IMR-90 (cell line): ENCODE results near the gene ZBED4. TPM values are rescaled to one million over a fixed set of nuclear protein-coding genes. Genes with fewer than 3 reads are reported as not detected.
A peak's percentile ranks its signal among the peaks of the same experiment; 100 is the strongest.

Experiments
- ATAC-seq: fragments of 200-7000 bp; cut with Tn5 transposase; 2 replicates; pipeline ENCODE4 v1.9.1; 2020; ENCODE audit warnings: low read depth, mild to moderate bottlenecking, moderate library complexity
- BruUV-seq: library from RNA; stranded (reverse); fragments of 400-500 nt; replicated peaks from 2 replicates; lab custom pipeline; 2021; lab: Mats Ljungman, UMichigan
- CTCF ChIA-PET: fragments of 300-600 bp; formaldehyde crosslinking; extraction: SDS; loops from one replicate; lab custom pipeline; 2021; ENCODE audit warnings: antibody characterized with exemption; lab: Yijun Ruan, JAX
- POLR2A ChIA-PET: fragments of 300-600 bp; sonication (Branson Sonifier 250); formaldehyde crosslinking; loops from one replicate; lab custom pipeline; 2022; ENCODE audit warnings: antibody characterized with exemption; ENCODE audit not compliant: unreplicated experiment; lab: Charles Lee
- DNase-seq: peaks from one replicate; pipeline ENCODE4 v3.0.0; 2013
- H2AFZ ChIP-seq: replicated peaks from 2 replicates; pipeline ENCODE3; 2013; ENCODE audit warnings: low read length, mild to moderate bottlenecking; ENCODE audit not compliant: poor library complexity
- H2AK5ac ChIP-seq: 2 replicates; pipeline ENCODE4 v1.6.1; 2013; ENCODE audit warnings: low read depth, low read length, inconsistent platforms
- H2AK9ac ChIP-seq: replicated peaks from 2 replicates; pipeline ENCODE3; 2013; ENCODE audit warnings: mild to moderate bottlenecking, low read depth, low read length, moderate library complexity; ENCODE audit not compliant: poor library complexity
- H2BK120ac ChIP-seq: 2 replicates; pipeline ENCODE4 v1.6.1; 2013; ENCODE audit warnings: low read depth, low read length, inconsistent platforms
- H2BK15ac ChIP-seq: 3 replicates; pipeline ENCODE4 v1.6.1; 2013; ENCODE audit warnings: low read depth, low read length, inconsistent platforms
- H2BK20ac ChIP-seq: 2 replicates; pipeline ENCODE4 v1.6.1; 2013; ENCODE audit warnings: low read depth, mild to moderate bottlenecking, inconsistent platforms, low read length, moderate library complexity
- H2BK5ac ChIP-seq: 2 replicates; pipeline ENCODE4 v1.6.1; 2013; ENCODE audit warnings: mild to moderate bottlenecking, low read depth, low read length, inconsistent platforms; ENCODE audit not compliant: poor library complexity, severe bottlenecking
- H3K14ac ChIP-seq: replicated peaks from 2 replicates; pipeline ENCODE4 v1.6.1; 2013; ENCODE audit warnings: low read depth, low read length, inconsistent platforms
- H3K18ac ChIP-seq: 2 replicates; pipeline ENCODE4 v1.6.1; 2013; ENCODE audit warnings: low read depth, low read length, control low read depth
- H3K23ac ChIP-seq: 2 replicates; pipeline ENCODE4 v1.6.1; 2013; ENCODE audit warnings: low read depth, low read length, inconsistent platforms
- H3K27ac ChIP-seq: 2 replicates; pipeline ENCODE4 v1.5.1; 2013; ENCODE audit warnings: mild to moderate bottlenecking, control low read depth, low read length; ENCODE audit not compliant: insufficient read depth
- H3K27me3 ChIP-seq: 2 replicates; pipeline ENCODE4 v1.6.1; 2013; ENCODE audit warnings: low read length; ENCODE audit not compliant: control insufficient read depth, insufficient read depth
- H3K36me3 ChIP-seq: 2 replicates; pipeline ENCODE4 v1.6.1; 2013; ENCODE audit warnings: low read length, mixed read lengths; ENCODE audit not compliant: control insufficient read depth, insufficient read depth
- H3K4ac ChIP-seq: 2 replicates; pipeline ENCODE4 v1.6.1; 2013; ENCODE audit warnings: low read depth, low read length, inconsistent platforms
- H3K4me1 ChIP-seq: 2 replicates; pipeline ENCODE4 v1.6.1; 2013; ENCODE audit warnings: low read length, mixed read lengths; ENCODE audit not compliant: control insufficient read depth, insufficient read depth
- H3K4me2 ChIP-seq: 2 replicates; pipeline ENCODE4 v1.6.1; 2013; ENCODE audit warnings: low read depth, mild to moderate bottlenecking, control low read depth, low read length, moderate library complexity
- H3K4me3 ChIP-seq: 2 replicates; pipeline ENCODE4 v1.5.1; 2013; ENCODE audit warnings: low read depth, mild to moderate bottlenecking, control low read depth, low read length, moderate library complexity; ENCODE audit not compliant: insufficient read depth
- H3K56ac ChIP-seq: 2 replicates; pipeline ENCODE4 v1.6.1; 2013; ENCODE audit warnings: low read length, inconsistent platforms; ENCODE audit not compliant: insufficient read depth; ENCODE audit errors: extremely low read depth
- H3K79me1 ChIP-seq, 2 experiments: 2 replicates each; pipeline ENCODE4 v1.6.1; 2013; ENCODE audit warnings: low read length in 2 of 2, inconsistent platforms in 1 of 2, low read depth in 1 of 2
- H3K9ac ChIP-seq: 2 replicates; pipeline ENCODE4 v1.6.1; 2013; ENCODE audit warnings: low read depth, low read length, control low read depth
- H3K9me1 ChIP-seq: 2 replicates; pipeline ENCODE4 v1.6.1; 2013; ENCODE audit warnings: low read length, inconsistent platforms; ENCODE audit not compliant: insufficient read depth
- H3K9me3 ChIP-seq: 2 replicates; pipeline ENCODE4 v1.6.1; 2013; ENCODE audit warnings: low read length; ENCODE audit not compliant: control insufficient read depth, insufficient read depth
- H4K20me1 ChIP-seq: 2 replicates; pipeline ENCODE4 v1.6.1; 2013; ENCODE audit warnings: low read length, inconsistent platforms; ENCODE audit not compliant: insufficient read depth
- H4K5ac ChIP-seq: 2 replicates; pipeline ENCODE4 v1.6.1; 2013; ENCODE audit warnings: mild to moderate bottlenecking, low read depth, low read length, control low read depth
- H4K8ac ChIP-seq, 2 experiments: 2 replicates each; pipeline ENCODE4 v1.6.1; 2013; ENCODE audit warnings: low read depth in 2 of 2, low read length in 2 of 2, control low read depth in 1 of 2, inconsistent platforms in 1 of 2
- H4K91ac ChIP-seq: 2 replicates; pipeline ENCODE4 v1.6.1; 2013; ENCODE audit warnings: low read depth, low read length, inconsistent platforms; ENCODE audit not compliant: insufficient read depth
- BHLHE40 ChIP-seq: fragments of 150-350 bp; IDR thresholded peaks from 2 replicates; pipeline ENCODE4 v1.6.1; 2016; ENCODE audit warnings: mild to moderate bottlenecking, low read depth, low read length
- MAZ ChIP-seq: IDR thresholded peaks from 2 replicates; pipeline ENCODE4 v1.6.1; 2012; ENCODE audit warnings: low read depth, mild to moderate bottlenecking, low read length, improper control_type of control experiment, moderate library complexity, borderline replicate concordance
- POLR2A ChIP-seq: IDR thresholded peaks from 2 replicates; pipeline ENCODE4 v1.6.1; 2012; ENCODE audit warnings: mild to moderate bottlenecking, low read depth, low read length
- RCOR1 ChIP-seq: IDR thresholded peaks from 2 replicates; pipeline ENCODE4 v1.6.1; 2012; ENCODE audit warnings: mild to moderate bottlenecking, low read length, improper control_type of control experiment; ENCODE audit not compliant: insufficient replicate concordance
- WGBS, 2 experiments: methylation state at CpG; one replicate each; pipeline versions ENCODE4 v1.1.5 to v1.1.7; 2013; ENCODE audit warnings: missing lambda C conversion rate in 2 of 2; ENCODE audit not compliant: insufficient read length in 1 of 2; ENCODE audit errors: extremely low coverage in 2 of 2; 5-methylcytosine and 5-hydroxymethylcytosine counted together
- dilution Hi-C: fragments of 300-500 bp; cut with HindIII; formaldehyde crosslinking; loops from one replicate; pipeline ENCODE4 v1.14.3; 2018; ENCODE audit warnings: low sequenced_read_pairs; ENCODE audit not compliant: unreplicated experiment
- in situ Hi-C: fragments of 300-500 bp; cut with MboI; formaldehyde crosslinking; loops from 3 replicates; pipeline ENCODE4 v1.14.3; 2019; ENCODE audit warnings: low sequenced_read_pairs, inconsistent platforms, mixed read lengths
- intact Hi-C: fragments of 100-400 bp; cut with micrococcal nuclease; formaldehyde crosslinking; loops from 2 replicates; pipeline ENCODE4 v1.10.0; 2022
- polyA plus RNA-seq, 3 experiments: library from polyadenylated mRNA; depleted of rRNA; stranded (reverse); fragments of >200 nt; gene quantifications; 2 replicates each; pipeline ENCODE4 v1.2.3, GENCODE V29; 2012; ENCODE audit warnings: low replicate concordance in 1 of 3
- total RNA-seq: library from RNA; depleted of rRNA; stranded (reverse); fragments of >200 nt; gene quantifications from 2 replicates; pipeline ENCODE4 v1.2.3, GENCODE V29; 2012

The ZBED4 gene
- total and polyA plus RNA-seq, 2 of the 4 experiments (the other 2 are of a cell fraction) = 9.3 to 10.5 TPM

DNA sequence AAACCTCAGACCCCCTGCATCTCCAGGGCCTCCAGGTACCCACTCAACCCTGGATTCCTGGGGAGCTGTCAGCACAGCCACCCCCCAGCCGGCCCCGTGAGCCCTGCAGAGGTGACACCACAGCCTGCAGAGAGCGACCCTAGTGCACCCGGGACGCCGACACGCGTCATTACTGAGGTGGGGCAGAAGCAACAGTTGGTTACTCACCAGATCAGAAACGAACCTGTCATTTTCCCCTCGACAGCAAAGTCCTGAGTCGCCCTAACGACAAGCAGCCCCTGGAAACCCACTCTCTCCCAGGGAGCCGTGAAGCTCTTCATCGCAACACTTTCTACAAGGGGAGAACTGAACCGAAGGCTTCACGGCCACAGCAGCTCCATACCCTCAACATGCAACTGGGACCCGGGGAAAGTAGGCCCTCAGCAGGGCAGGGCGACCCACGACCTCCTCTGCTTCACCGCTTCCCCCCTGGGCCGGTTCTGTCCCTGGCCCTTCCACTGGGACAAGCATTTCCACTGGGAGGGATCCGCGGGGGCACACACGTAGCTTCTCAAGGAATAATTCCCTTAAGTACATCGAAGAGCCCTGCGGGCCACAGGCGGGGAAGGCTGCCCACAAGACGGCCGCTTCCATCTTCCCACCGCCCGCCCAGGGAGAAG is 27.6 kb upstream of the ZBED4 start:
- H3K4me1 ChIP-seq = peaks cover 10% of the 10 kb centered on the region
- DNase-seq = peak; percentile 72
- no peaks in the 10 kb centered on the region for H3K27me3 ChIP-seq
- H2BK20ac ChIP-seq = no peak overlapping the region
- peak overlapping the region; percentile 65 for H3K56ac ChIP-seq
- no peak overlapping the region for H3K18ac ChIP-seq
- peak overlapping the region; percentile 80 for H3K9ac ChIP-seq
- no peak overlapping the region for H2BK15ac ChIP-seq
- H4K8ac ChIP-seq = peak overlapping the region in 1 of 2 experiments; percentile 40; a peak in 1 of 4 replicates
- in situ Hi-C loops = no loop called here
- no TSS peak for BruUV-seq
- peak overlapping the region; percentile 64 for H3K14ac ChIP-seq
- CTCF ChIA-PET = no interaction called here
- 0 out of 2 replicates have a peak, but pooled peaks have one; percentile 3 for TF ChIP-seq MAZ
- peak; percentile 55 for TF ChIP-seq BHLHE40
- TF ChIP-seq POLR2A = peak; percentile 78
- no peak for TF ChIP-seq RCOR1
- H3K79me1 ChIP-seq = peaks cover 0 to 39% of the 10 kb centered on the region in 2 experiments; a peak in 2 of 4 replicates
- peak overlapping the region; percentile 75 for H3K4me2 ChIP-seq
- H4K20me1 ChIP-seq = peaks cover 58% of the 10 kb centered on the region
- H2BK120ac ChIP-seq = peak overlapping the region; percentile 1; the same call in 1 of the 2 replicates
- ATAC-seq = peak; percentile 18
- H2BK5ac ChIP-seq = peak overlapping the region; percentile 37
- peak overlapping the region; percentile 68 for H3K23ac ChIP-seq
- no peak overlapping the region for H4K5ac ChIP-seq
- peak overlapping the region; percentile 54 for H3K27ac ChIP-seq
- intact Hi-C loops = no loop called here
- peak overlapping the region; percentile 70 for H3K4ac ChIP-seq
- peak overlapping the region; percentile 90 for H2AK9ac ChIP-seq
- peak overlapping the region; percentile 98 for H3K4me3 ChIP-seq
- 0 out of 2 replicates have a peak overlapping the region, but pooled peaks have one; percentile 0 for H2AK5ac ChIP-seq
- dilution Hi-C loops = no loop called here
- peaks cover 4% of the 10 kb centered on the region; the same call in 1 of the 2 replicates for H3K9me3 ChIP-seq
- H4K91ac ChIP-seq = 0 out of 2 replicates have a peak overlapping the region, but pooled peaks have one; percentile 15
- H3K9me1 ChIP-seq = peaks cover 19% of the 10 kb centered on the region
- peaks cover 29% of the 10 kb centered on the region for H3K36me3 ChIP-seq
- H2AFZ ChIP-seq = peak overlapping the region; percentile 71
- POLR2A ChIA-PET = no interaction called here
- 1% methylated on average over 13 of the region's 31 CpGs; no CpG with 5 or more reads in 1 of the 2 experiments for WGBS, 2 experiments
